Lower leg skin (tissue), 3 donors: Measurements from ENCODE around the gene SF3B6.

Experiments
- CTCF ChIP-seq, 3 donors: fragments of 450-650 bp; IDR thresholded peaks; one replicate each; pipeline ENCODE4 v1.5.1; 2016; ENCODE audit warnings: antibody characterized with exemption in 3 of 3, mild to moderate bottlenecking in 3 of 3, moderate library complexity in 2 of 3
- POLR2A ChIP-seq, 2 donors: fragments of 450-650 bp; IDR thresholded peaks; one replicate each; pipeline ENCODE4 v1.6.1; 2016 to 2017; ENCODE audit warnings: antibody characterized with exemption in 2 of 2, mild to moderate bottlenecking in 1 of 2, moderate library complexity in 1 of 2

DNA sequence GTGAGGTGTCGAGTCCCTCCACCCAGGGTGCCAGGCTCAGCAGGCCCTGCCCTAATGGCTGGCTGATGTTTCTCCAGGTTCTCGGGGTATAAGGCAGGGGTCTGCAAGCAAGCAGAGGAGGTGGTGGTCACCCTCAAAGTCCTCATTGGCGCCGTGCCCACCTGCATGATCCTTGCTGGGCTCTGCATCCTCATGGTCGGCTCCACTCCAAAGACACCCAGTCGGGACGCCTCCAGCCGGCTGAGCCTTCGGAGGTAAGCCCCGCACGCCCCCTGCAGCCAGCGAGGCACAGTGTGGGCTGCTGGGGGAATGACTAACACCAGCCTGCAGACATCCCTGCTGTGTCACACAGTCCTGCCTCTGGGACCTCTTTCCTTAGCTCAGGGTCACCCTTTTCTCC is 52.1 kb downstream of the SF3B6 start:
- TF ChIP-seq CTCF (IDR thresholded peaks at IDR 0.05), result no peak
- no peak for TF ChIP-seq POLR2A (IDR thresholded peaks at IDR 0.05)
